HG02870 (cell line): ENCODE data around the gene LUZP4.
"Not testable (repeated sequence)": the region's sequence is repeated elsewhere in the genome, so short reads cannot be mapped to it uniquely, and the experiment has no call there.

Experiments used
- ATAC-seq: cut with Tn5 transposase; IDR thresholded peaks from one replicate; pipeline ENCODE4 v1.9.1; 2021; ENCODE audit warnings: mild to moderate bottlenecking, moderate library complexity; ENCODE audit not compliant: unreplicated experiment

LUZP4 gene

GRCh38 chrX:115333446-115333845 is 43.9 kb downstream of the LUZP4 start:
- no peak for ATAC-seq

DNA sequence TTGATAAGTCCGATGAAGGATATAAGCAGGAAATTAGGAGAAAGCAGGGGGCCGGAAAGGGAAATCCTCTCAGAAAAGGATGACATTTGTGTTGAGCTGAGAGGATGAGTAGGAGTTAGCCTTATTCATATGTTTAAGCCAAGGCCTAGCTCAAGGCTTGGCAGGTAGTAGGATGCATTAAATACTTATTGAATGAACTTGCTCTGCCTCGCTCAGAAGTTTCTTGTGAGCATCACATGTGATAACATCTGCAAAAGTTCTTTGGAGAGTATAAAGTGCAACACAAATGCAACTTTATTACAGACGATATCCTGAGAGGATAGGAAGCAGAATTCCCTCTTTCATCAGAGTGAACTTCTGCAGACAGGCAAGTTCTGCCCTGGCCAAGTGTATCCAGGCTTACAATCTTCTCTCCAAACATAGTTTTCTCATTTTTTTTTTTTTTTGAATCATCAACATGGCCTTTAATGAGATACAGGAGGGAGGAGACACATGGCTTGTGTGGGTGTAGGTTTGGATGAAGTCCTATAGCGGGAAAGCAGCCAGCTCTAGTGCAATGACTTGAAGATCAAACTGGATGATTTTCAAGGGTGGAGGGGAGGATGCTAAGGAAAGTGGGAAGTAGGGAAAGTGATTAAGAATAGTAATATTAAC is 48.1 kb downstream of the LUZP4 start:
- ATAC-seq: no peak

- no peak for ATAC-seq
These were observed 50.0 kb downstream of the LUZP4 start for GRCh38 chrX:115339441-115340025.

DNA sequence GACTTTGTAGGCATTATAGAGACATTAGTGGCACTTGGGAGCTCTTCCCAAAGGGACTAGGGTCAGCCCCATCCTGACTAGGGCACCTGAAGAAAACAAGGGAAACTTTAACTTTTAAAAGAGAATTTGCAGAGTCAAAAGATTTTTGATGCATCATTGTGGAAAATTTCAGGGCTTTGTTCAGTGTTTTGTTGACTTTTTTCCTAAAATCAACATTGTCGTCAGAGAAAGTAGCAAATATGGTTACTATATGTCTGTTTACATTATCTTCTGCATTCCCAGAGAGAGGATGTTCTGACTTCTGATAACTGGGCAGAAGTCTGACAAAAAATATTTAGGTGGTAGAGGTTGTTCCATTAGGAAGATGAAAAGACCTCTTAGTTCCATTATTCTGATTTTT is 51.9 kb downstream of the LUZP4 start:
- no peak for ATAC-seq

GRCh38 chrX:115344885-115345614 is 55.5 kb downstream of the LUZP4 start:
- no peak for ATAC-seq

DNA sequence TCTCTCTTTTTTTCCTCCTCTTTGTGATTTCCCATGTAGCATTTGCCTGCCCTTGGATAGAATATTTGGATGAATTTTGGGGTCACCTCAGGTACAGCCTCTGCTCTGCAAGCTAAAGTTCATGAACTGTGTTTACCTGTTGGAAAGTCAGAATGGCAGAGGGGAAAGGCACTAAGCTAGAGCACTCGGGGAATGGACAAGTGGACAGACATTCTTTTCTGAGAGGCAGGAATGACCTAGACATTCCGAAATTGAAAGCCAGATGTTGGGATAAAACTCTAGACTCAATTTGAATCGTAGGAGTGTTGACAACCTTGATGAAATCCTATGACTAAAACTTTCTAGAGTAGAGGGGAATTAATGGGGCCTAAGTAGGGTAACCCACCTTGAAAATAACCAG is 56.1 kb downstream of the LUZP4 start:
- no peak for ATAC-seq

DNA sequence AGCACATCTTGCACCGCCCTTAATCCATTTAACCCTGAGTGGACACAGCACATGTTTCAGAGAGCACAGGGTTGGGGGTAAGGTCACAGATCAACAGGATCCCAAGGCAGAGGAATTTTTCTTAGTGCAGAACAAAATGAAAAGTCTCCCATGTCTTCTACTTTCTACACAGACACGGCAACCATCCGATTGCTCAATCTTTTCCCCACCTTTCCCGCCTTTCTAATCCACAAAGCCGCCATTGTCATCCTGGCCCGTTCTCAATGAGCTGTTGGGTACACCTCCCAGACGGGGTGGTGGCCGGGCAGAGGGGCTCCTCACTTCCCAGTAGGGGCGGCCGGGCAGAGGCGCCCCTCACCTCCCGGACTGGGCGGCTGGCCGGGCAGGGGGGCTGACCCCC is 57.2 kb downstream of the LUZP4 start:
- ATAC-seq: not testable (repeated sequence)

GRCh38 chrX:115348446-115349225 is 59.1 kb downstream of the LUZP4 start:
- ATAC-seq: no peak

GRCh38 chrX:115350711-115351381 is 61.3 kb downstream of the LUZP4 start:
- ATAC-seq: no peak

DNA sequence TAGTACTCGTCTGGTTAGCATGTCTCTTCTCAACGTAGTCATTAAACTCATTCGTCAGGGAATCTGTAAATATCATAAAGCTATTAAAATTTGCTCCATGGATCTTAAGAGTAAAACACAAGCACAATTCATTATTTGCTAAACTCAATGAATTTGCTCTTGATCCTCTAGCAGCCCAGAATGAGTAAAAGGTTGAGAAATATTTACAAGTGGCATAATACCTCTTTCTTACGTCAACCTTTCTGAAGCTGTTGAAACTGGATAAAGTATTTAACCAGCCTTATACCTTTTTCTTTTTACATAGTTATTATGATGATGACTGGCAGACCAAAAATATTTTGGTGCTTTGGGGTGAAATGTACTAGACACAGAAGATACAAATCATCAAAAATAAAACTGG is 66.9 kb downstream of the LUZP4 start:
- ATAC-seq: no peak
